B cell (primary cell): Measurements from ENCODE around the gene GRK1. TPM values are rescaled to one million over a fixed set of nuclear protein-coding genes. Genes with fewer than 3 reads are reported as not detected.

Source experiments
- ATAC-seq: fragments of 200-7000 bp; cut with Tn5 transposase; one replicate; pipeline ENCODE4 v1.10.0; 2021; ENCODE audit warnings: low read depth, mild to moderate bottlenecking, moderate number of reproducible peaks, moderate library complexity
- CTCF ChIA-PET: fragments of 350-600 bp; sonication (Branson Sonifier 250); formaldehyde crosslinking; loops from one replicate; lab custom pipeline; 2021; ENCODE audit warnings: antibody characterized with exemption, inconsistent platforms; lab: Charles Lee
- POLR2A ChIA-PET: fragments of 350-600 bp; sonication (Branson Sonifier 250); formaldehyde crosslinking; loops from one replicate; lab custom pipeline; 2021; ENCODE audit warnings: antibody characterized with exemption; lab: Charles Lee
- DNase-seq: peaks from one replicate; pipeline ENCODE4 v3.0.0; 2013
- H2AFZ ChIP-seq: 2 replicates; pipeline ENCODE4 v1.6.1; 2012; ENCODE audit warnings: mild to moderate bottlenecking, low read depth, low read length; ENCODE audit not compliant: insufficient read depth, poor library complexity, severe bottlenecking
- H3K27ac ChIP-seq, 2 donors: 1 replicate in 1 of 2; 2 replicates in 1 of 2; pipeline ENCODE4 v1.5.1; 2012 to 2013; ENCODE audit warnings: low read length in 2 of 2, mild to moderate bottlenecking in 2 of 2, moderate library complexity in 1 of 2
- H3K27me3 ChIP-seq, 4 experiments: fragments of 200-600 bp in 1 of 4; sonication (generic) in 1 of 4; replicated peaks in 1 of 4; 1 replicate in 2 of 4; 2 replicates in 2 of 4; pipeline versions ENCODE4 v1.6.1 to v1.7.0; 2013 to 2016; ENCODE audit warnings: low read length in 3 of 4, mild to moderate bottlenecking in 2 of 4, mixed read lengths in 1 of 4, moderate library complexity in 1 of 4; ENCODE audit not compliant: insufficient read depth in 4 of 4, control insufficient read depth in 3 of 4; ENCODE audit errors: control extremely low read depth in 1 of 4
- H3K36me3 ChIP-seq, 2 experiments: replicated peaks in 1 of 2; 1 replicate in 1 of 2; 2 replicates in 1 of 2; pipeline versions ENCODE4 v1.6.1 to v1.7.1; 2013; ENCODE audit warnings: low read length in 1 of 2; ENCODE audit not compliant: insufficient read depth in 2 of 2, control insufficient read depth in 1 of 2; ENCODE audit errors: control extremely low read depth in 1 of 2, extremely low read depth in 1 of 2
- H3K4me1 ChIP-seq, 2 donors: fragments of 200-600 bp in 1 of 2; sonication (generic) in 1 of 2; 1 replicate in 1 of 2; 2 replicates in 1 of 2; pipeline versions ENCODE4 v1.5.1 to v1.6.1; 2013 to 2017; ENCODE audit warnings: low read length in 2 of 2; ENCODE audit not compliant: control insufficient read depth in 2 of 2, insufficient read depth in 2 of 2
- H3K4me2 ChIP-seq: replicated peaks from 2 replicates; pipeline ENCODE3; 2012; ENCODE audit warnings: mild to moderate bottlenecking, low read depth, low read length; ENCODE audit not compliant: poor library complexity, severe bottlenecking
- H3K4me3 ChIP-seq, 5 experiments: fragments of 200-600 bp in 1 of 5; sonication (generic) in 1 of 5; 1 replicate in 3 of 5; 2 replicates in 2 of 5; pipeline versions ENCODE4 v1.5.1 to v1.7.0; 2011 to 2016; ENCODE audit warnings: low read length in 4 of 5, mild to moderate bottlenecking in 4 of 5, low read depth in 2 of 5, control low read depth in 1 of 5, moderate library complexity in 1 of 5; ENCODE audit not compliant: insufficient read depth in 1 of 5; ENCODE audit errors: control extremely low read depth in 1 of 5, extremely low read depth in 1 of 5
- H3K79me2 ChIP-seq: fragments of 200-600 bp; sonication (generic); one replicate; pipeline ENCODE4 v1.6.0; 2016; ENCODE audit warnings: low read length; ENCODE audit not compliant: control insufficient read depth, insufficient read depth
- H3K9ac ChIP-seq: fragments of 200-600 bp; sonication (generic); 2 replicates; pipeline ENCODE4 v1.6.1; 2017; ENCODE audit warnings: mild to moderate bottlenecking, low read length, moderate library complexity
- H3K9me3 ChIP-seq, 3 donors: one replicate each; pipeline versions ENCODE4 v1.6.1 to v1.7.1; 2013; ENCODE audit warnings: low read length in 2 of 3; ENCODE audit not compliant: control insufficient read depth in 2 of 3, insufficient read depth in 1 of 3; ENCODE audit errors: control extremely low read depth in 1 of 3
- H4K20me1 ChIP-seq: 2 replicates; pipeline ENCODE4 v1.6.0; 2012; ENCODE audit warnings: mild to moderate bottlenecking, low read length; ENCODE audit not compliant: insufficient read depth, control insufficient read depth, poor library complexity, severe bottlenecking
- H3K27ac Mint-ChIP-seq: one replicate; pipeline ENCODE4 v1.8.0; 2021; ENCODE audit warnings: mixed read lengths
- H3K27me3 Mint-ChIP-seq: one replicate; pipeline ENCODE4 v1.8.0; 2021; ENCODE audit warnings: mixed read lengths
- H3K4me1 Mint-ChIP-seq: one replicate; pipeline ENCODE4 v1.8.0; 2021; ENCODE audit warnings: mixed read lengths
- H3K4me3 Mint-ChIP-seq: one replicate; pipeline ENCODE4 v1.8.0; 2021; ENCODE audit warnings: mixed read lengths
- H3K9me3 Mint-ChIP-seq: one replicate; pipeline ENCODE4 v1.8.0; 2022; ENCODE audit warnings: mixed read lengths; ENCODE audit not compliant: insufficient read depth
- EZH2 ChIP-seq: IDR thresholded peaks from 2 replicates; pipeline ENCODE4 v1.6.1; 2012; ENCODE audit warnings: borderline replicate concordance, low read depth, mild to moderate bottlenecking, moderate library complexity, low read length; ENCODE audit not compliant: insufficient read depth, poor library complexity, severe bottlenecking
- WGBS: methylation state at CpG from one replicate; pipeline ENCODE4 v1.1.5; 2013; ENCODE audit warnings: missing lambda C conversion rate; ENCODE audit not compliant: insufficient coverage; 5-methylcytosine and 5-hydroxymethylcytosine counted together
- intact Hi-C: fragments of 100-400 bp; cut with micrococcal nuclease; formaldehyde crosslinking; loops from one replicate; pipeline ENCODE4 v1.10.0; 2022
- polyA plus RNA-seq: library from polyadenylated mRNA; depleted of rRNA; stranded (reverse); fragments of >200 nt; gene quantifications from 2 replicates; pipeline ENCODE4 v1.2.3, GENCODE V29; 2012
- total RNA-seq, 2 donors: library from RNA; stranded (reverse); fragments of 120-200 nt in 1 of 2; gene quantifications; 1 replicate in 1 of 2; 2 replicates in 1 of 2; pipeline versions ENCODE4 v1.2.3 to v1.2.4, GENCODE V29; 2013 to 2022
- TF ChIP-seq, protein P1 (sequence below): fragments of 200-600 bp; IDR thresholded peaks from one replicate; pipeline ENCODE4 v1.8.0; 2022; ENCODE audit warnings: antibody characterized with exemption, mild to moderate bottlenecking

The GRK1 gene
- total and polyA plus RNA-seq, 2 donors (not counting 1 experiment from before 2014, with no cell fraction given), result not detected

- H4K20me1 ChIP-seq, result no peaks in the 10 kb centered on the region
- ChIA-PET CTCF (no interaction called here), POLR2A (no interaction called here)
- Mint-ChIP-seq H3K4me3 (no peak overlapping the region), H3K9me3 (no peaks in the 10 kb centered on the region), H3K4me1 (peaks cover 11% of the 10 kb centered on the region), H3K27me3 (peaks cover 4% of the 10 kb centered on the region), H3K27ac (no peak overlapping the region)
- H3K27me3 ChIP-seq, result peaks cover 0 to 6% (median 0%) of the 10 kb centered on the region in 4 experiments
- ATAC-seq, result no peak
- WGBS, result 66% methylated on average over 34 of the region's 34 CpGs
- intact Hi-C loops, result no loop called here
- H3K79me2 ChIP-seq, result no peaks in the 10 kb centered on the region
- no peak overlapping the region for H2AFZ ChIP-seq
- no peak overlapping the region for H3K27ac ChIP-seq
- no peak for DNase-seq
- peaks cover 13 to 25% of the 10 kb centered on the region in 2 donors for H3K4me1 ChIP-seq
- peaks cover 0 to 47% (median 0%) of the 10 kb centered on the region in 3 donors for H3K9me3 ChIP-seq
- no peaks in the 10 kb centered on the region for H3K36me3 ChIP-seq
- no peak for TF ChIP-seq EZH2
- TF ChIP-seq, protein P1, sequence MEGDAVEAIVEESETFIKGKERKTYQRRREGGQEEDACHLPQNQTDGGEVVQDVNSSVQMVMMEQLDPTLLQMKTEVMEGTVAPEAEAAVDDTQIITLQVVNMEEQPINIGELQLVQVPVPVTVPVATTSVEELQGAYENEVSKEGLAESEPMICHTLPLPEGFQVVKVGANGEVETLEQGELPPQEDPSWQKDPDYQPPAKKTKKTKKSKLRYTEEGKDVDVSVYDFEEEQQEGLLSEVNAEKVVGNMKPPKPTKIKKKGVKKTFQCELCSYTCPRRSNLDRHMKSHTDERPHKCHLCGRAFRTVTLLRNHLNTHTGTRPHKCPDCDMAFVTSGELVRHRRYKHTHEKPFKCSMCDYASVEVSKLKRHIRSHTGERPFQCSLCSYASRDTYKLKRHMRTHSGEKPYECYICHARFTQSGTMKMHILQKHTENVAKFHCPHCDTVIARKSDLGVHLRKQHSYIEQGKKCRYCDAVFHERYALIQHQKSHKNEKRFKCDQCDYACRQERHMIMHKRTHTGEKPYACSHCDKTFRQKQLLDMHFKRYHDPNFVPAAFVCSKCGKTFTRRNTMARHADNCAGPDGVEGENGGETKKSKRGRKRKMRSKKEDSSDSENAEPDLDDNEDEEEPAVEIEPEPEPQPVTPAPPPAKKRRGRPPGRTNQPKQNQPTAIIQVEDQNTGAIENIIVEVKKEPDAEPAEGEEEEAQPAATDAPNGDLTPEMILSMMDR, result no peak
- H3K9ac ChIP-seq, result no peak overlapping the region
- no peak overlapping the region for H3K4me3 ChIP-seq
- no peak overlapping the region for H3K4me2 ChIP-seq
These were observed 62.4 kb downstream of the GRK1 start for GRCh38 chr13:113729187-113730019.

DNA sequence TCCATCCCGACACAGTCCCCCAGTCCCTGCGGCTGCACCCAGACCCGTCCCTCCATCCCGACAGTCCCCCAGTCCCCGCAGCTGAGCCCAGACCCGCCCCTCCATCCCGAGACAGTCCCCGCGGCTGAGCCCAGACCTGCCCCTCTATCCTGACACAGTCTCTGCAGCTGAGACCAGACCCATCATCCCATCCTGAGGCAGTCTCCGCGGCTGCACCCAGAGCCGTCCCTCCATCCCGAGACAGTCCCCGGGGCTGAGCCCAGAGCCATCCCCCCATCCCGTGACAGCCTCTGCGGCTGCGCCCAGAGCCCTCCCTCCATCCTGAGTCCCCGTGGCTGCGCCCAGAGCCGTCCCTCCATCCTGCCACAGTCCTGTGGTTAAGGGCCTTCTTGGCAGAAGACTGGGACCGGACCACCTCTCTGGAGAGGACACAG is 63.3 kb downstream of the GRK1 start:
- Histone ChIP-seq H3K27ac (no peak overlapping the region), H3K27me3 (peaks cover 0 to 6% (median 0%) of the 10 kb centered on the region in 4 experiments), H2AFZ (no peak overlapping the region), H3K36me3 (no peaks in the 10 kb centered on the region), H4K20me1 (no peaks in the 10 kb centered on the region), H3K4me3 (no peak overlapping the region), H3K9me3 (peaks cover 0 to 47% (median 0%) of the 10 kb centered on the region in 3 donors), H3K4me1 (peaks cover 8 to 17% of the 10 kb centered on the region in 2 donors), H3K9ac (no peak overlapping the region), H3K4me2 (no peak overlapping the region), H3K79me2 (no peaks in the 10 kb centered on the region)
- Mint-ChIP-seq H3K27me3 (peaks cover 4% of the 10 kb centered on the region), H3K4me3 (no peak overlapping the region), H3K4me1 (peaks cover 7% of the 10 kb centered on the region), H3K9me3 (no peaks in the 10 kb centered on the region), H3K27ac (no peak overlapping the region)
- no peak for DNase-seq
- POLR2A ChIA-PET, result no interaction called here
- no peak for ATAC-seq
- 54% methylated on average over 21 of the region's 21 CpGs for WGBS
- TF ChIP-seq, protein P1, result no peak
- TF ChIP-seq EZH2, result no peak
- CTCF ChIA-PET, result no interaction called here
- intact Hi-C loops, result no loop called here
